ENCODE data around the gene RDH12. TPM values are rescaled to one million over a fixed set of nuclear protein-coding genes. Genes with fewer than 3 reads are reported as not detected.

RDH12 gene
- total and polyA plus RNA-seq, 2 donors (not counting 3 experiments of a cell fraction or from before 2014, with no cell fraction given): not detected

DNA sequence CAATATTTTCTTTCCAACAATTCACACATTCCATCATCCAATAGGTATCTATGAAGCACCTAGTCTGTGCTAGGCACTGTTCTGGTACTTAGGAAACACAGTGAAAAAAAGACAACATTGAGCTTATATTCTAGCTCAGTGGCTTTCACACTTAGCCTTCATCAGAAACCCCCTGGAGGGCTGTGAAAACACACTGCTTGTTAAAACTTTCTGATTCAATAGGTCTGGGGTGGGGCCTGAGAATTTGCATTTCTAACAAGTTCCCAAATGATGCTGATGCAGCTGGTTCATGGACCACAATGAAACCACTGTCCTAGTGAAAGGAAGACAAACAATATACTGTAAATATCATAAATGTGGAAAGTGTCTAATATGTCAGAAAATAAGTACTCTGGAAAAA lies 33.1 kb upstream of the RDH12 start:
- no peaks in the 10 kb centered on the region for H3K9me3 ChIP-seq (replicated peaks; ENCODE audit: control insufficient read depth, insufficient read depth, low read length)
- CTCF ChIA-PET: interaction anchor here (0.6 to 15.5 kb wide), 12 partner anchors 11 to 1309 kb away, joined by 3 to 437 read pairs (median 4); partner anchors contain the start of genes ARG2, PIGH and RDH12
- H3K27ac ChIP-seq (ENCODE audit: insufficient read depth, low read depth, low read length): no peak overlapping the region
- intact Hi-C loops (cut with micrococcal nuclease) (no loop called here), dilution Hi-C loops (cut with MboI; ENCODE audit: extremely low pct_ligation_motif_present, low sequenced_read_pairs) (no loop called here)
- H3K36me3 ChIP-seq (ENCODE audit: control insufficient read depth in 2 of 2, extremely low read depth in 1 of 2, insufficient read depth in 2 of 2, low read length in 2 of 2): no peaks in the 10 kb centered on the region
- H3K4me1 ChIP-seq (ENCODE audit: control insufficient read depth, extremely low read depth, insufficient read depth, low read length): peaks cover 7% of the 10 kb centered on the region
- TF ChIP-seq, protein P1, sequence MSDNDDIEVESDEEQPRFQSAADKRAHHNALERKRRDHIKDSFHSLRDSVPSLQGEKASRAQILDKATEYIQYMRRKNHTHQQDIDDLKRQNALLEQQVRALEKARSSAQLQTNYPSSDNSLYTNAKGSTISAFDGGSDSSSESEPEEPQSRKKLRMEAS (IDR thresholded peaks at IDR 0.05; ENCODE audit: insufficient read depth, insufficient read length): no peak
- no peak for TF ChIP-seq CTCF (IDR thresholded peaks at IDR 0.05; ENCODE audit: extremely low read depth in 1 of 2, insufficient read depth in 1 of 2, low read depth in 1 of 2, low read length in 2 of 2)
- no peak for TF ChIP-seq MYC (IDR thresholded peaks at IDR 0.05; ENCODE audit: low read depth, low read length)
- TF ChIP-seq EZH2 (IDR thresholded peaks at IDR 0.05; ENCODE audit: borderline replicate concordance, low read depth, low read length, severe bottlenecking): no peak
- TF ChIP-seq POLR2A (IDR thresholded peaks at IDR 0.05; ENCODE audit: low read depth, low read length): no peak
- no peak for TF ChIP-seq FOS (IDR thresholded peaks at IDR 0.05; ENCODE audit: borderline replicate concordance, insufficient read depth, low read length)
- TF ChIP-seq POLR2AphosphoS5 (IDR thresholded peaks at IDR 0.05; ENCODE audit: insufficient read depth, low read depth, low read length): no peak
- no peak for TF ChIP-seq JUN (IDR thresholded peaks at IDR 0.05; ENCODE audit: borderline replicate concordance, insufficient read depth, insufficient read length, low read depth)
- TF ChIP-seq GATA2 (IDR thresholded peaks at IDR 0.05; ENCODE audit: insufficient read depth, insufficient read length, low read depth, low read length): no peak
- H3K4me3 ChIP-seq (replicated peaks in 1 of 3; ENCODE audit: insufficient read depth in 1 of 3, low read depth in 1 of 3, low read length in 3 of 3): no peak overlapping the region
- POLR2A ChIA-PET: no interaction called here
- FAIRE-seq: no peak
- no peak overlapping the region for H3K9ac ChIP-seq (replicated peaks; ENCODE audit: extremely low read depth, insufficient read depth, low read length)
- no peak for DNase-seq (ENCODE audit: low read depth, low spot score)
- no TSS peak for BruUV-seq (replicated peaks)
- no peaks in the 10 kb centered on the region for H3K27me3 ChIP-seq (ENCODE audit: control insufficient read depth in 2 of 2, insufficient read depth in 2 of 2, low read length in 2 of 2)
- peaks cover 6% of the 10 kb centered on the region for H4K20me1 ChIP-seq (replicated peaks; ENCODE audit: control insufficient read depth, extremely low read depth, insufficient read depth, low read length)
- H3K79me2 ChIP-seq (ENCODE audit: control insufficient read depth, insufficient read depth, low read length): peaks cover 53% of the 10 kb centered on the region
- no peaks in the 10 kb centered on the region for H3K9me1 ChIP-seq (replicated peaks; ENCODE audit: control insufficient read depth, extremely low read depth, insufficient read depth, low read length)
- H2AFZ ChIP-seq (ENCODE audit: low read depth, low read length): no peak overlapping the region
- H3K4me2 ChIP-seq (ENCODE audit: insufficient read depth, low read length): no peak overlapping the region
